Uterus (tissue), 2 donors: ENCODE results near the gene PLEKHB2.

ENCODE experiments used
- POLR2A ChIP-seq, 2 donors: fragments of 450-650 bp; IDR thresholded peaks; one replicate each; pipeline ENCODE4 v1.6.1; 2016; ENCODE audit warnings: antibody characterized with exemption in 2 of 2, mild to moderate bottlenecking in 1 of 2, moderate library complexity in 1 of 2
- TF ChIP-seq, protein P1 (sequence below), 4 experiments: fragments of 200-600 bp in 2 of 4; fragments of 450-650 bp in 2 of 4; sonication (generic) in 2 of 4; IDR thresholded peaks; one replicate each; pipeline ENCODE4 v1.5.1; 2016 to 2019; ENCODE audit warnings: antibody characterized with exemption in 4 of 4, mild to moderate bottlenecking in 2 of 4, moderate library complexity in 1 of 4

DNA sequence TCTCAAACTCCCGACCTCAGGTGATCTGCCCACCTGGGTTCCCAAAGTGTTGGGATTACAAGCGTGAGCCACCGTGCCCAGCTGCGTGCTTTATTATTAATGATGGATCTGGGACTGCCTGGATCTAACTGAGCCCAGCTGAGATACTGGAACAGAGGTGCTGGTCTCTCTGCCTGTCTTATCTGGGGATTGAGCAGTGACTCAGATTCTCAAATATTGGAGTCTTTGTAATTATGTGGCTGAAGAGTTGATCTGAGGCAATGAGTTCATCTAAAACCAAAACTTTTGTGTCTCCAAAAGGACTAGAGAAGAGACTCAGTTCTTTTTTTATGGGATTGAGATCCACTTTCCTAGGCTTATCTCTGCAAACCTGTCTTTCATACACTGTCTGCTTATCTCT, 16.3 kb downstream of the PLEKHB2 start:
- TF ChIP-seq, protein P1, sequence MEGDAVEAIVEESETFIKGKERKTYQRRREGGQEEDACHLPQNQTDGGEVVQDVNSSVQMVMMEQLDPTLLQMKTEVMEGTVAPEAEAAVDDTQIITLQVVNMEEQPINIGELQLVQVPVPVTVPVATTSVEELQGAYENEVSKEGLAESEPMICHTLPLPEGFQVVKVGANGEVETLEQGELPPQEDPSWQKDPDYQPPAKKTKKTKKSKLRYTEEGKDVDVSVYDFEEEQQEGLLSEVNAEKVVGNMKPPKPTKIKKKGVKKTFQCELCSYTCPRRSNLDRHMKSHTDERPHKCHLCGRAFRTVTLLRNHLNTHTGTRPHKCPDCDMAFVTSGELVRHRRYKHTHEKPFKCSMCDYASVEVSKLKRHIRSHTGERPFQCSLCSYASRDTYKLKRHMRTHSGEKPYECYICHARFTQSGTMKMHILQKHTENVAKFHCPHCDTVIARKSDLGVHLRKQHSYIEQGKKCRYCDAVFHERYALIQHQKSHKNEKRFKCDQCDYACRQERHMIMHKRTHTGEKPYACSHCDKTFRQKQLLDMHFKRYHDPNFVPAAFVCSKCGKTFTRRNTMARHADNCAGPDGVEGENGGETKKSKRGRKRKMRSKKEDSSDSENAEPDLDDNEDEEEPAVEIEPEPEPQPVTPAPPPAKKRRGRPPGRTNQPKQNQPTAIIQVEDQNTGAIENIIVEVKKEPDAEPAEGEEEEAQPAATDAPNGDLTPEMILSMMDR (IDR thresholded peaks at IDR 0.05): no peak
- no peak for TF ChIP-seq POLR2A (IDR thresholded peaks at IDR 0.05)
